ENCODE results near the gene LRRC23. TPM values are rescaled to one million over a fixed set of nuclear protein-coding genes. Genes with fewer than 3 reads are reported as not detected.

The LRRC23 gene
- total and polyA plus RNA-seq, 9 of the 15 experiments (the other 6 are each of a cell fraction or from before 2014, with no cell fraction given), result 2.2 to 7.0 (median 3.0) TPM

DNA sequence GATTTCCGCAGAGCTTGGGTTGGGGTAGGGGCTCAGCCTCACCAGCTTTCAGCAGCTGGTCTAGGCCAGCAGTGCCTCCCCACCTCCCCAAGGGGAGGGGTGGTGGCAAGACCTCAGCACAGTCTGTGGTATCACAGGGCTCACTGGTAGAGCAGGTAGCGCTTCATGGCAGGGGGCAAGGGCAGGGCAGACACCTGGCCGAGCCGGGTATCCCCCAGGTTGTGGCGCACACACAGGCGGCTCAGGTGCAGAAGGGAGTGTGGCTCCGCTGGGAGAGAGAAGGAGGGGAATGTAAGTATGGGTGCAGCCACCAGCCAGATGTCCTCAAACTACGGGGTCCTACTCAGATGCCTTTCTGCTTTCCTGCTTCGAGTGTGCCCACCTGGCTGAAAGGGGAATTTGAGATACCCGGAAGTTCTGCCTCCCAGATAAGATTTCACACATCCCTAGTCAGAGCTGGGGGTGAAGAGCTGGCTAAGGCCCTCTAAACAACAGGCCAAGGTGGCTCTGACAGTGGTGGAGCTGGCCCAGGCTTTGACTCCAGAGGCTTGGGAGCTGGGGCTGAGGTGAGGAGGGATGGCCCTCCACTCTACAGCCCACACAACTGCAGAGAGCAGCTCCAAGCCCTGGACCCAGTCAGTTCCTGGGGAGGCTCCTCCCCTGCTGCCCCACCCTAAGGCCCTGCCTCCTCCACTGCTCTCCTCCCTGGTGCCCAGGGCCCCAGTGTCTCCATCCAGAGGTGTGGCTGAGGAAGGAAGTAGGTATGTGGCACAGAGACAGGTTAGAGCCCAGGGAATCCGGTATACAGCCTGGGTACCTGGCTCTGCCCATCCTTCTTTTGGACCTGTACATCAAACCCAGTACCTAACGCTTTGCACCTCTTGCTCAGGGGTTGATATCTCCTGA is 33.3 kb upstream of the LRRC23 start (continued):
- no peak for TF ChIP-seq SMARCC2 (IDR thresholded peaks at IDR 0.05; ENCODE audit: low read depth)

DNA sequence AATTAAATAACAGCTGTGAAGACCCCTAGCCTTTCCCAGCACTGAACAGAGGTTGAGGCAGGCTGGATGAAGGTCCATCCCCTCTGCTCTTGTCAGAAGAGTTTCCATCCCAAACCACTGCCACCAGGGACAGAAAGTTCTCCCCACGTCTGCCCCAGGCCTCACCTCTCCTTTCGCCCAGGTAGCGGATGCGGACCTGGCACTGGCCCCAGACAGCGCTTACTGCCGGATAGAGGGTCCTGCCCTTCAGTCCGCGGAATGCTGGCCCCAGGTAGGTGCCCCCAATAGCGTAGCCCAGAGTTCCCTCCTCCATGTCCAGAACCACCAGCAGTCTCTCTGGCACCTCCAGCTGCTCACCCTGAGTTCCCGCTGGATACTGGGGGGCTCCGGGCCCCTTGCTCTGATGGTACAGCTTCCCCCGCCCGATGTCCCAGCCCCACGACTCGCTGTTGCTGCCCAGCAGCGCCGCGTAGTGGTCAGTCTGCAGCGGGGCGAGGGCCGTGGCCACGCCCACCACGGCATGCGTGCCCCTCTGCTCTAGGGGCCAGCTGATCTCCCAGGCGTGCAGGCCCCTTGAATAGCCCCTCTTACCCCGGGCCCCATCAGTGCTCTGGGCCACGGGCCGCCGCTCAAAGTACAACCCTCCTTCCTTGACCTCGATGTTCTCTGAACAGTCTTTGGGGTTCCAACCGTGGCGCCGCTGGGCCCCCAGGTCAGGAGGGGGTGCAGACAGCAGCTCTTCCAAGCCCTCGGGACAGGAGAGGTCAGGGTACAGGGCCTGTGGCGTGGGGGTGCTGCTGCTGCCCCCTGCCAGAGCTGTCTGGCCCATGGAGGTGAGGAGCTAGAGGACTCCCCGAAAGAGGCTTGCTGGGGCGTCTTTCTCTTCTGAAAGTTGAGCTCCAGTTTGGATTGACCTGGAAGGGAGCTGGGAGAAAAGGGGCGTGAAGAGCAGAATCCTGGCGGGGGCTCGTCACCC is 32.3 kb upstream of the LRRC23 start:
- 4% methylated on average over 23 of the region's 40 CpGs for WGBS (ENCODE audit: insufficient coverage, low coverage, missing lambda C conversion rate)
- peak overlapping the region; percentile 78 for H3K27ac ChIP-seq (ENCODE audit: extremely low read depth, low read depth, low read length)
- peaks cover 30 to 52% of the 10 kb centered on the region in 2 experiments; a peak in 4 of 5 replicates for H3K4me1 ChIP-seq (replicated peaks in 1 of 2; ENCODE audit: control insufficient read depth in 2 of 2, insufficient read depth in 2 of 2, low read length in 2 of 2)
- H3K27me3 ChIP-seq (ENCODE audit: control insufficient read depth in 2 of 2, insufficient read depth in 2 of 2, low read length in 2 of 2), result no peaks in the 10 kb centered on the region
- peaks cover 46% of the 10 kb centered on the region for H3K36me3 ChIP-seq (ENCODE audit: control insufficient read depth, insufficient read depth, low read length)
- no peaks in the 10 kb centered on the region for H3K9me3 ChIP-seq (replicated peaks; ENCODE audit: control insufficient read depth, insufficient read depth, low read depth, low read length)
- peak overlapping the region; percentile 81 to 95 for H3K9ac ChIP-seq (ENCODE audit: insufficient read depth in 1 of 2, low read depth in 2 of 2, low read length in 2 of 2)
- FAIRE-seq, result no peak
- H2AFZ ChIP-seq (ENCODE audit: low read depth, low read length), result no peak overlapping the region
- DNase-seq (ENCODE audit: extremely low read depth in 1 of 4, low spot score in 3 of 4), result peak; percentile 59 to 89 (median 70)
- no peaks in the 10 kb centered on the region for H3K9me1 ChIP-seq (ENCODE audit: control insufficient read depth, insufficient read depth, low read length)
- ChIA-PET POLR2A (interaction anchor here (0.6 to 11.3 kb wide), 27 partner anchors 8 to 415 kb away, joined by 3 to 174 read pairs (median 4); partner anchors contain the start of genes C12orf57, CDCA3, COPS7A and RNU7-1), CTCF (ENCODE audit: low intra/inter-chr PET ratio) (interaction anchor here (0.7 kb wide), 1 partner anchor 170 kb away, joined by 3 read pairs; no protein-coding TSS in a partner anchor)
- H3K4me3 ChIP-seq, result peak overlapping the region; percentile 73
- BruUV-seq (replicated peaks), result TSS peak; percentile 84
- H3K79me2 ChIP-seq (ENCODE audit: control insufficient read depth, insufficient read depth, low read length), result peaks cover 59% of the 10 kb centered on the region
- ATAC-seq, result peak; percentile 76
- peak overlapping the region; percentile 88 for H3K4me2 ChIP-seq (ENCODE audit: insufficient read depth, low read length)
- intact Hi-C loops (cut with micrococcal nuclease) (loop anchor here (2.0 kb wide), 1 partner anchor 18 kb away; no protein-coding TSS in a partner anchor), in situ Hi-C loops (cut with MboI) (no loop called here)
- H4K20me1 ChIP-seq (replicated peaks; ENCODE audit: control insufficient read depth, insufficient read depth, low read length), result peaks cover 47% of the 10 kb centered on the region
- TF ChIP-seq HNRNPUL1 (IDR thresholded peaks at IDR 0.05; ENCODE audit: low read length) (no peak), ZBTB7A (IDR thresholded peaks at IDR 0.05; ENCODE audit: borderline replicate concordance, control insufficient read depth, low read depth, low read length) (peak; percentile 84), KAT7 (CRISPR knock-in tag; IDR thresholded peaks at IDR 0.05; ENCODE audit: borderline replicate concordance) (peak; percentile 36), ZSCAN29 (IDR thresholded peaks at IDR 0.05) (no peak), ZNF395 (CRISPR knock-in tag; IDR thresholded peaks at IDR 0.05) (peak; percentile 35; the same call in 1 of the 2 replicates), MYNN (IDR thresholded peaks at IDR 0.05) (peak; percentile 40; the same call in 1 of the 2 replicates), MYNN (CRISPR knock-in tag; IDR thresholded peaks at IDR 0.05) (no peak), CTCF (IDR thresholded peaks at IDR 0.05 in 2 of 3, conservative IDR thresholded peaks at IDR 0.05 in 1 of 3; ENCODE audit: insufficient read depth in 2 of 3, low read depth in 1 of 3, low read length in 3 of 3) (peak; percentile 81 to 87 (median 86)), ZNF589 (CRISPR knock-in tag; IDR thresholded peaks at IDR 0.05; ENCODE audit: low read depth) (no peak), TFE3 (CRISPR knock-in tag; IDR thresholded peaks at IDR 0.05) (no peak)
